NCI-H2029 treated with DMSO at 0.1 percent for 48 hours (cell line): ENCODE data around the gene SLC27A1.
"Not testable (repeated sequence)": the region's sequence is repeated elsewhere in the genome, so short reads cannot be mapped to it uniquely, and the experiment has no call there.

ENCODE experiments used
- DNase-seq: peaks from one replicate; lab custom pipeline; 2025; lab: John Stamatoyannopoulos, UW

The SLC27A1 gene

DNA sequence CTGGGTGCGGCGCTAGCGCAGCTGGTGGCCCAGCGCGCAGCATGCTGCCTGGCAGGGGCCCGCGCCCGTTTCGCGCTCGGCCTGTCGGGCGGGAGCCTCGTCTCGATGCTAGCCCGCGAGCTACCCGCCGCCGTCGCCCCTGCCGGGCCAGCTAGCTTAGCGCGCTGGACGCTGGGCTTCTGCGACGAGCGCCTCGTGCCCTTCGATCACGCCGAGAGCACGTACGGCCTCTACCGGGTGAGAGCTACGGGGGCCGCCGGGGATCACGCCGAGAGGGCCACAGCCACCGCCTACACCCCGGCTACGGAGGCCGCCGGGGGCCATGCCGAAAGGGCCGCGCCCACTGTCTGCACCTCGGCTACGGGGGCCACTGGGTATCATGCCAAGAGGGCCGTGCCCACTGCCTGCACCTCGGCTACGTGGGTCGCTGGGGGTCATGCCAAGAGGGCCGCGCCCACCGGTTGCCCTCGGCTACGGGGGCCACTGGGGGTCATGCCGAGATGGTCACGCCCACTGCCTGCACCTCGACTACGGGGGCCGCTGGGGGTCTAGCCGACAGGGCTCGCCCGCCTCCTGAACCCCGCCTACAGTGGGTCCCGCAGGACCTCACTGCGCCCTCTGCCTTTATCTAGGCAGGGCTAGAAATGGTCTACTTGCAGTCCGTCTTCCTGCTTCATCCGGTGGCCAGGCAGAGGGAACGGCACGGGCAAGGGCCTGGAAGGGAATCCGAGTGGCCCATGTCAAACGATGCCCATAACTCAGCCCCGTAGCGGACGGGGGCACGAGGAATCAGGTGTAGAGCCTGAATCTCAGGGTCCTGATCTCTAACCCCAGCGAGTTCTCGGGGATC is 41.6 kb downstream of the SLC27A1 start:
- no peak for DNase-seq

DNA sequence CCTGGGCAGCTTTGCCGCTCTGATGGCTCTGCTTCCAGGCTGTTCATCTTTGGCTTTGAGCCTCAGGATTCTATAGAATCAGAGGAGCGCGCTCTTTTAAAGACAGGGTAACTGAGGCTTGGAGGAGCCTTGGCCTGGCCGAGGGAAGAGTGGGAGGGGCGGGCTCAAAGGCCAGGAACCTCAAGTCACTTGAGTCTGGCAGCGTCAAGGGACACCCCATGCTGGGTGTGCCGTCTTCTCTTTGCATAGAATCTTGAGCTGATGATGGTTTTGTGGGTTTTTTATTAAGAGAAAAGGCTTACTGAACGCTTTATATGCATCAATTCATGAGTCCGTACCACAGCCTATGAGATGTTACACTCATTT is 42.2 kb downstream of the SLC27A1 start:
- DNase-seq = no peak

DNA sequence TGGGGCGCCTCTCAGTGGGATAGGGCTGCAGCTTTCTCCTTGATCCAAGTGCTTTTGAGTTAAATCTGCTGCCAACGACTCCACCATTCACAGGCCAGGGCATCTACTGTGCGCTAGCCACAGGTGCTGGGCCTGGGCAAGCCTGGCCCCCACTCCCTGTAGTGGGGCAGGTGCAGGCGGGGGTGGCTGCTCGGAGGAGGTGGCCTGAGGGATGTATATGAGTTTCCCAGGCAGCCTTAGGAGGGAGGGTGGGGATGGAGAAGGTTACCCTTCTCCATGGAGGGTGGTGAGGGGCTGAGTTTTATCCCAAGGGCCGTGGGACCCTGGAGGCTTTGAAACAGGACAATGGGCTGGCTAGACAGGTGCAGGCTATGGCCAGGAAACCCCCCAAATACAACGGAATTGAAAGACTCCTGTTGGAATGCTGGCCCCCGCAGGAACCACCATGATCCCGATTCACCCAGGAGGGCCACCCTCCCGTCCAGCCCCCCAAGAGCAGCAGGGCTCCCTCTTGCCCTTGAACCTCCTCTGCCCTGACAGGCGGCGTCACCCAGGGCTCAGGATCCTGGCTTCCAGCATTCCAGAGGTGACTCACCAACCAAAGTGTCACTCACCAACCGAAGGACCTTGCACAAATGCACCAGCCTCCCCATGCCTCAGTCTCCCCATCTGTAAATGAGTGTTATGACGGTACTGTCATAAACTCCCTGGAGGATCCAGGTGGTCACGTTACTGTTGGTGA is 45.3 kb downstream of the SLC27A1 start:
- no peak for DNase-seq

DNA sequence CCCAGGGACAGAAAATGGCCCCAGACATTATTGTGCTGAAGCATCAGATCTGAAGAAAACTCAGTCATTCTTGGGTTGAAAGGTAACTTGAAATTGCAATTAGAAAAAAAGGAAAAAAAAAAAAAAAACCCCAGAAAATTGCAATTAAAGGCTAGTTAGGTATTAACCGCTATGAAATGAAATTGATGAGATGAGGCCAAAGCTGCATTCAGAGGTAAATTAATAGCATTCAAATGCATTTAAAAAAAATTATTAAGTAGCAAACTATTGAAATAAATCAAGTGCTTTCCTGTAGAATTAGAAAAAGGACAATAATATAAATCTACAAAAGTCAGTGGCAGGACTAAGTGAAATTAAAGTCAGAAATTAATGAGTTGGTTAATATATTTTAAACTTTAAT is 47.6 kb downstream of the SLC27A1 start:
- DNase-seq = no peak

DNA sequence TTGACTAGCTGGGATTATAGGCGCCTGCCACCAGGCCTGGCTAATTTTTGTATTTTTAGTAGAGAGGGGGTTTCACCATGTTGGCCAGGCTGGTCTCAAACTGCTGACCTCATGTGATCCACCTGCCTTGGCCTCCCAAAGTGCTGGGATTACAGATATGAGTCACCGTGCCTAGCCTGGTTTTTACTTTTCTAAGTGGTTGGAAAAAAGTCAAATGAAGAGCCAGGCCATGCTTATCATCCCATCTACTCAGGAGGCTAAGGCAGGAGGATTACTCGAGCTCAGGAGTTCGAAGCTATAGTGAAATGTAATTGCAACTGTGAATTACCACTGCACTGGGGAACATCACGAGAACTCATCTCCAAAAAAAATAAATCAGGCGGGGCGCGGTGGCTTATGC is 48.3 kb downstream of the SLC27A1 start:
- not testable (repeated sequence) for DNase-seq

DNA sequence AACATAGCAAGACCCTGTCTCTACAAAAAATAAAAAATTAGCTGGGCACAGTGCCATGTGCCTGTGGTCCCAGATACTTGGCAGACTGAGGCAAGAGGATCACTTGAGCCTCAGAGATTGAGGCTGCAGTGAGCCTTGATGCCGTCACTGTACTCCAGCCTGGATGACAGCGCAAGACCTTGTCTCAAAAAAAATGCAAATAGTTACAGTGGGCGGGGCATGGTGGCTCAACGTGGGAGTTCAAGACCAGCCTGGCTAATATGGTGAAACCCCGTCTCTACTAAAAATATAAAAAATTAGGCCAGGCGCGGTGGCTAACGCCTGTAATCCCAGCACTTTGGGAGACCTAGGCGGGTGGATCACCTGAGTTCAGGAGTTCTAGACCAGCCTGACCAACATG is 49.6 kb downstream of the SLC27A1 start:
- DNase-seq = no peak

DNA sequence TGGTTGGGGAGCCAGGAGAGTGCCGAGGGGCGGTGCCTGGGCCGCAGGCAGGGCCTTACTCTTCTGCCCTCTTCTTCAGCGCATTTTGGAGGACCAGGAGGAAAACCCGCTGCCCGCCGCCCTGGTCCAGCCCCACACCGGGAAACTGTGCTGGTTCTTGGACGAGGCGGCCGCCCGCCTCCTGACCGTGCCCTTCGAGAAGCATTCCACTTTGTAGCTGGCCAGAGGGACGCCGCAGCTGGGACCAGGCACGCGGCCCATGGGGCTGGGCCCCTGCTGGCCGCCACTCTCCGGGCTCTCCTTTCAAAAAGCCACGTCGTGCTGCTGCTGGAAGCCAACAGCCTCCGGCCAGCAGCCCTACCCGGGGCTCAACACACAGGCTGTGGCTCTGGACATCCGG is 50.5 kb downstream of the SLC27A1 start:
- no peak for DNase-seq

DNA sequence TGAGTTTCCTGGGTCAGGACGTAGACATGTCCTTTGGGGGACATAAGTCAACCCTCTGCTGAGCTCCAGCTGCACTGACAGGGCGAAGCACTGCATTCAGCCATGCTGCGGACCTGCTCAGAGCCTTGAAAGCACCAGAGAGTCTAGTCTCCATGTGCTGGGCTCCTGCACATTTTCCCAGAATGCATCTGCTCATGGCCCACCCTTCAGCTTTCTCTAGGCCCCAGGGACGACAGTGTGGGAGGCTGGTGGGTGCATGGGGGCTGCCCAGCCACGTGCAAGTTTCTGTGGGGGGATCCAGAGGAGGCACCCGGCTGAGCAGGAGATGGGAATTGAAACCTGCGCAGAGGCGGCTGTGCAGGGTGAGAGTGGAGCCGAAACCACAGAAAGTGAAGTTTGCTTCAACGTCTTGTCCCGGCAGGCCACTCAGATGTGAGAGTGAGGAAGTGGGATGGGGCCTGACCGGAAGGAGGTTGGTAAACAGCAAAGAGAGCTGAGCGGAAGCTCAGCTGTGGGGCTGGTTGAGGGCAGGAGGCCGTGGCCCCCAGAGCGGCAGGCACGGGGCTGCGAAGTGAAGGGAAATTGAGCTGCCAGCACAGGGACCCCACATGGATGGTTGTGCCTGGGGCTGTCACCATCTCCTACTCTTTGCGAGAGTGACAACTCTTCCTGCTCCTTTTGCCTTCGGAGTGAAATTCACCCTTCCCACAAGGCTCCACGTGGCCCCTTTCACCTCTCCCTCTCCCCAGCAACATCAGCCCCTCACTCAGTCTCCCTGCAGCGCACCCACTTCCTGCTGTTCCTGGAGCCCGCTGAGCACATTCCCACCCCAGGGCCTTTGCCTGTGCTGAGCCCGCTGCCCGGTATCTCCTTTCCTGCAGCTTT is 52.9 kb downstream of the SLC27A1 start:
- no peak for DNase-seq

DNA sequence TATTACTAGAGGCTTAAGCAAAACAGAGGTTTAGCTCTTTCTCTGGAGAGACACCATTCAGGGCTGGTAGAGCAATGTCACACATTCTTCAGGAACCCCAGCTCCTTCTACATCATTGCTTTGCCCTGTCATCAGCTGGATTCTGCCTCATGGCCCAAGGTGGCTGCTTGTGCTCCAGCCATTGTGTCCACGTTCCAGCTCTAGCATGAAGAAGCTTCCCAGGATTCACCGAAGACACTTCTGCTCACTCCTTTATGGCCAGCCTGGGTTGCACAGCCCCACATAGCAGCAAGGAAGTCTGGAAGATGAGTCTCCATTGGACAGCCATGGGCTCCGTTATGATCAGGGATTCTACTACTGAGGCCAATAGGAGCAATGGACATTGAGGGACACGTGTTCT is 54.3 kb downstream of the SLC27A1 start:
- no peak for DNase-seq

DNA sequence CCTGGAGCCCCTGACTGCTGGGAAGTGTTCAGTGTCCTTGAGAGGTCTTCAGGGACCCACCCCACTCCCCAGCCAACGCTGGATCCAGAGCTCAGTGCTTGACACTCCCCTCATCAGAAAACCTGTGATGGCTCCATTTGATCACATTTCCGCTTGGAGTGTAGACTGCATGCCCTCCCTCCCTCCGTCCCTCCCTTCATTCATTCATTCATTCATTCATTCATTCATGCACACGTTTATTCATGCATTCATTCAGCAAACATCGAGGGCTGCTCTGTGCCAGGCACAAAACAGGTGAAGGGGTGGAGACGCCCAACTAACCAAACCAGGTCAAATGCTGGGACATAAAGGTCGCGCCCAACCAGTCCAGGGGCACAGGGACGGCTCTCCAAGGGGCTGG is 54.8 kb downstream of the SLC27A1 start:
- no peak for DNase-seq

DNA sequence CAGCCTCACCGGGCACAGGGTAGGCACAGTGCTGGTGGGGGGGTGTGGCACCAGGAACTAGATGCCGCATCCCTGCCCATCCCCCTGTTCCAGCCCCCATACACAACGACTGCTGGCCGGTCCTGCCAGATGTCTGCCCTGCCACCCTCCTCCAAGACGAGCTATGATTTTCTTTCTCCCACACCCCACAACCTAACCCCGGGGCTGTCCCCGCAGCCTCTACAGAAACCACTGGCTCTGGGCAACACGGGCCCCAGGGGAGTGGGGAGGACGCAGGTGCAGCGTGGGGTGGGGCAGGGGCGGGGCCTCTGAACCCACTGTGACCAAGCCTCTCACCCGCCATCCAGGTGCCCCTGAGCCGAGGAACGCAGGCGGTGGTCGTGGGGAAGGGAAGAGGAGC is 56.6 kb downstream of the SLC27A1 start:
- no peak for DNase-seq

DNA sequence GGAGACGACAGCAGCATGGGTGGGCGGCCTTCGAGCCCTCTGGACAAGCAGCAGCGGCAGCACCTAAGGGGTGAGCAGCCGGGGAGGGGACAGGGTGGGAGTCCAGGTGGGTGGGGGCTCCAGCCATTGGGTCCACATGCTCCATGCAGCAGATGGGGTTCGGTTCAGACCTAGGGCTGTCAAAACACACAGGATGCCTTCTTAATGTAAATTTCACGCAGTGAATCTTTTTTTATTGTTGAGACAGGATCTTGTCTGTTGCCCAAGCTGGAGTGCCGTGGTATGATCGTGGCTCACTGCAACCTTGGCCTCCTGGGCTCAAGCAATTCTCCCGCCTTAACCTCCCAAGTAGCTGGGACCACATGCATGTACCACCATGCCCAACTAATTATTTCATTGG is 57.0 kb downstream of the SLC27A1 start:
- DNase-seq = no peak

DNA sequence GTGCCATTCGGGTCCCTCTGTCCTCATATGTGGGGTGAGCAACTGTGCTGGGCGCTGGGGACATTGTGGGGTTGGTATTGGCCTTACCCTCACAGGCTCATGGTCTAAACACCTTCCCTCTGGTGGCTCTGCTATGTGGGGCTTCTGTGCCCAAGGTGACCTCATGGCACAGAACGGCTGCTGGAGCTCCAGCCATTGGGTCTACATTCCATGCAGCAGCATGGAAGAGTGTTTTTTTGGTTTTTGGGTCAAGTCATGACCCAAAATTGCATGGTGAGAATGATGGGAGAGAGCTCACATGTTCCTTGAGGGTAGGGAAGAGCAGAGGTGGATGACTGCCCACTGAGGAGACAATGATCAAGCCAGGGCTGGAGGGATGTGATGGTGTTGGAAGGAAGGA is 58.3 kb downstream of the SLC27A1 start:
- DNase-seq = no peak

DNA sequence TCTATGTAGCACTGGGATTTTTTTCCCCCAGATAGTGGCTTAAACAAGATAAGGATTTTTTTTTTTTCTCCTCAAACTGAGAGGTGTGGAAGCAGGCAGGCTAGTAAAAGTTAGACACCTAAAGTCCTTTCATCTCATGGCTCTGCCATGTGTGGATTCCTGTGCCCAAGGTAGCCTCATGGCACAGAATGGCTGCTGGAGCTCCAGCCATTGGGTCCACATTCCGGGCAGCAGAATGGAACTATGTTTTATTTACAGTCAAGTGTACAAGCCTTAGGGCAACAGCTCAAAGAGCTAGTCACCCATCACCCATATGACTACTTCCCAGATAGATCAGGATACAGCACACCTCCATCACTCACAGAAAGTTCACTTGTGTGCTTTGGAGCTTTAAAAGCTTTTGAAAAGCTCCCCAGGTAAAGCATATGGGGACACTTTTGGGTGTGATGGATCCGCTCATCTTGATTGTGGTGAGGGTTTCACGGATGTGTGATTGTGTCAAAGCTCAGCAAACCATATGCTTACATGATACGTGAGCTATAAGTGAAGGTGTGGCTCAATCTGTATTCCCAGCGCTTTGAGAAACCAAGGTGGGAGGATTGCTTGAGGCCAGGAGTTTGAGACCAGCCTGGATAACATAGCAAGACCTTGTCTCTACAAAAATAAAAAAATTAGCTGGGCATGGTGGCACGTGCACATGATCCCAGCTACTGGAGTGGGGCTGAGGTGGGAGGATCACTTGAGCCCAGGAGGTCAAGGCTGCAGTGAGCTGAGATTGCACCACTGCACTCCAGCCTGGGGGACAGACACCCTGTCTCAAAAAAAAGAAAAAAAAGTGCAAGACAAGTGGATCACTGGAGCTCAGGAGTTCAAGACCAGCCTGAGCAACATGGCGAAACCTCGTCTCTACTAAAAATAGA is 59.2 kb downstream of the SLC27A1 start:
- DNase-seq = no peak

DNA sequence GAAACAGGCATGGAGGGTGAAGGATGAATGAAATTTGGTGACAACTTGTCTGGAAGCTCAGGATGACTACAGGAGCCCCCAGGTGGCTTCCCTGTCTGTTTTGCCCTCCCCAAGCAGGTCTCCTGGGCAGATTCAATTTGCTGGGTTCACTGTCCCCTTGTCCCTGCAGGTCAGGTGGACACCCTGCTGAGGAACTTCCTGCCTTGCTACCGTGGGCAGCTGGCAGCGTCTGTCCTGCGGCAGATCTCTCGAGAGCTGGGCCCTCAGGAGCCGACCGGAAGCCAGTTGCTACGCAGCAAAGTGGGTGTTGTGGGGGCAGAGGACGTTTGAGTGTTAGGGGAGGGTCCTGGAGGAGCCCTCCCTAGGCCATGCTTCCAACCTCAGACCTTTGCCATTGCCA is 60.3 kb downstream of the SLC27A1 start:
- DNase-seq = no peak

DNA sequence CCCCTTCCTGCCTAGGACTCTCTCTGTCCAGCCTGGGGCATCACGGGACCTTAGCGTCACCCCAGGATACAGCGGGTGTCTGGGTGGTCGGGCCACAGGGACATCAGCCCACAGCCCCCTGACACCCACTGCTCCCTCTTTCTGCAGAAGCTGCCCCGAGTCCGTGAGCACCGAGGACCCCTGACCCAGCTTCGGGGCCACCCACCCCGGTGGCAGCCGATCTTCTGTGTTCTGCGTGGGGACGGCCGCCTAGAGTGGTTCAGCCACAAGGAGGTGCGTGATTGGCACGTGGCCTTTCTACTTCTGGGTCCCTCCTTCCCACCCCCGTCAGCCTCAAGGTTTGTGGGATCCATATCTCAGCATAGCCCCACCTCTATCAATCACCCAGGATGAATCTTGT is 61.8 kb downstream of the SLC27A1 start:
- no peak for DNase-seq

DNA sequence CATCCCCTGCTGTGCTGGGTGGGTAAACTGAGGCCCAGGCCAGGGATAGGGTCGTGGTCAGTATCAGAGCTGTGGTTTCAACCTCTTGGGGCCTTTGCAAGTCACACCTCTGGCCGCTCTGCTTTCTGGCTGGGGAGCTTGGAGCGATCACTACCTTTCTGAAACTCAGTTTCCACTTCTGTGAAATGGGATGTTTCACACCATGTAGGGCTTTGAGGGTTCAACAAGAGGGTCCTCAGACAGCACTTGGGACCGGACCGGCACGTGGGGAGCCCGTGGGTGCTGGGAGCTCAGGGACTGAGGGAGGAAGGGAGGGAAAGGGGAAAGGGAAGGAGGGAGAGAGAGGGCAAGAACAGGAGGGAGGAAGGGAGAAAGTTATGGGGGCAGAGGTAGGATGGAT is 62.2 kb downstream of the SLC27A1 start:
- DNase-seq = no peak

DNA sequence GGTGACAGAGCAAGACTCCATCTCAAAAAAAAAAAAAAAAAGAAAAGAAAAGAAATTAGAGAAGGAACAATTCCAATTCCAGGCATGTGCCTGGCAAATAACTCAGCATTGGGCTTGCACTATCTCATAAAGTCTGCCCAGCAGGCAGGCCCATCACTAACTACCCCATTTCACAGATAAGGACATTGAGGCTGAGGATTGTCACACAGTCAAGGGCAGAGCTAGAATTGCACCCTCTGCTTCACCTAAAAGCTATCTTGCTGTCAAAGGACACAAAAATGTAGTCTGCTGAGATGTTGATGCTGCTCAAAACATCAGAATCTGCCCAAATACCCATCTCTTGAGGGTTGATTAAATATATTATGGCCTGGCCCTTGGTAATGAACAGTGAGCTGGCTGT is 64.4 kb downstream of the SLC27A1 start:
- no peak for DNase-seq

DNA sequence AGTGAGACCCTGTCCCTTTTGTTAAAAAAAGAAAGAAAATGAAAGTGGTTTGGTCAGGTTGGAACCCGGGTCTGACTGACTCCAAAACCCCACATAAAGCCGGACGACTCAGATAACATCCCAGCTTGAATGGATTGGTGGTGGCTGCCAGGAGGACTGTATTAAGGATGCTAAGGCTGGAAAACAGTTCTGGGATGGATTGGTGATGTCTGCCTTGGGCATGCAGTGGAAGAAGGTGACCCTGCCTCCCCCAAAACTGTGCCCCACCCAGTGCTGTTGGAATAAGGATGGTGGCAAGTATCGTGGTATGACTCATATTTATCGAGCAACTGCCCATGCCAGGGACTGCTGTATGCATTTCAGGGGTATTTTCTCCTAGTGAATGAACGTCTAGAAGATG is 66.6 kb downstream of the SLC27A1 start:
- DNase-seq = no peak

DNA sequence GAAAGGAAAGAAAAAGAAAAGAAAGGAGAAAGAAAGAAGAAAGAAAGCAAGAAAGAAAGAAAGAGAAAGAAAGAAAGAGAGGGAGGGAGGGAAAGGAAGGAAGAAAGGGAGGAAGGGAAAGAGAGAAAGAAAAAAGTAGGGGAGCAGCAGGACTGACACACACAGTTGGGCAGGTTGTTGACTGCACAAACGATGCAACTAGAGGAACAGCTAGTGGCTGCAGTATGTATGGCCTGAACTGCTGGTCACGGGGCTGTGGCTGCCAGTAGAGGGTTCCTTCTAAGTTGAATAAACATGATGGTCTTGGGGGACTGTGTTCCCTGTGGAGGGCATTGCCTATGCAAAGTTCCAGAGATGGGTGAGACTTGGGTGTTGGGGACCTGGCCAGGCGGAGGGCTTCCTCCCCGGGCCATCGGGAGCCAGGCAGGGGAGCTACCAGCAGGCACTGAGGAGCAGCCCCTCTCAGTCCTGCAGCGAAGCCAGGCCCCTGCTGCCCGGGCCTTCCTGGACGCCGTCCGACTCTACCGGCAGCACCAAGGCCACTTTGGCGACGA is 68.4 kb downstream of the SLC27A1 start:
- DNase-seq = no peak
